ENCODE measurements around the gene GIN1.
A peak's percentile ranks its signal among the peaks of the same experiment; 100 is the strongest.
"Not testable (repeated sequence)": the region's sequence is repeated elsewhere in the genome, so short reads cannot be mapped to it uniquely, and the experiment has no call there.

Gene GIN1, protein sequence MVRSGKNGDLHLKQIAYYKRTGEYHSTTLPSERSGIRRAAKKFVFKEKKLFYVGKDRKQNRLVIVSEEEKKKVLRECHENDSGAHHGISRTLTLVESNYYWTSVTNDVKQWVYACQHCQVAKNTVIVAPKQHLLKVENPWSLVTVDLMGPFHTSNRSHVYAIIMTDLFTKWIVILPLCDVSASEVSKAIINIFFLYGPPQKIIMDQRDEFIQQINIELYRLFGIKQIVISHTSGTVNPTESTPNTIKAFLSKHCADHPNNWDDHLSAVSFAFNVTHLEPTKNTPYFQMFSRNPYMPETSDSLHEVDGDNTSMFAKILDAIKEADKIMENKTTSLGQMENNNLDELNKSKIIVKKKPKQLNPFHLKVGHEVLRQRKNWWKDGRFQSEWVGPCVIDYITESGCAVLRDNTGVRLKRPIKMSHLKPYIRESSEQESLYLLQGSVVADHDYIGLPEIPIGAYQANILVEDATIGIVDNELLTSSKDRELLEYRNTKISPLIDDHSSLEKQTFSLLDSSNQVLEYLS

DNA sequence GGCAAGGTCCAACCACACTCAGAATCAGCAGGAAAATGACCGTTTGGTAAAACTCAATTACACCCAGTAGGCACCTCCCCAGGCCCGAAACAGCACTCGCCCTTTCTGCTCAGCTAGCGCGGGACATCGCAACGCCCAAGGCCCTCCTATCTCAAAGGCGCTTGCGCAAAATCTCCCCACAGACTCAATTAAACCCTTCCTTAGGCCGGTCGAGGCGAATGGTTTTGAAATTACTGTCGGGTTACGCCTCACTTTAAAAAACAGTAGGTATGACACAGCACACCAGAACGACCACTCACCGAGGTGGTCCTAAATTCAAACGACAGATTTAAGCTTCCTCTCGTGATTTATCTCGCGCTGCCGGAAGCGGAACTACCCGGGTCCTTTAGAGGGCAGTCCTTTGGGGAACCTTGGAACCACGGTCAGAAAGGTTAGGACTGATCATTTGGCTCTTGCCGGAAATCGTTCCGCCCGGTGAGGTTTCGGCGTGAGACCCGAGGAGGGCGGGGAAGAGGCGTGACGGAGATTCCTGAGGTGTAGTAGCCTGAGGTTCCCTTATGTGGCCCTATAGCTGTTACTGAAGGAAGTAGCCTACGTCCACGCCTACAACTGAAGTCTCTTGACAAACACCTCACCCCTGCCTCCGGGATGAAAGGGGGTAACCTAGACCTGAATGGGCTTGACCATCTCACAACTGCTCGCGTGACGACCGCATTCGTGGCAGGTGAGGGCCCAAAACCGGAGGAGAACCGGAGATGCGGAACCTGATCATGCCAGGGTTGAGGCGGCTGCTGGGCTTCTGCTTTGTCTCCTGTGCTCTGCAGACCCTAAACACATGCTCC is at the start of gene GIN1, which contains the start of gene PPIP5K2:
TSS of gene GIN1 (minus strand) at position 374 of the 842 bp plus-strand sequence. CDS start 11,431 bp downstream, outside the sequence.
TSS of gene PPIP5K2 (plus strand) at position 537 of the 842 bp plus-strand sequence. CDS start 9,289 bp downstream, outside the sequence.
- DNase-seq (ENCODE audit: low read depth), result peak; percentile 99

DNA sequence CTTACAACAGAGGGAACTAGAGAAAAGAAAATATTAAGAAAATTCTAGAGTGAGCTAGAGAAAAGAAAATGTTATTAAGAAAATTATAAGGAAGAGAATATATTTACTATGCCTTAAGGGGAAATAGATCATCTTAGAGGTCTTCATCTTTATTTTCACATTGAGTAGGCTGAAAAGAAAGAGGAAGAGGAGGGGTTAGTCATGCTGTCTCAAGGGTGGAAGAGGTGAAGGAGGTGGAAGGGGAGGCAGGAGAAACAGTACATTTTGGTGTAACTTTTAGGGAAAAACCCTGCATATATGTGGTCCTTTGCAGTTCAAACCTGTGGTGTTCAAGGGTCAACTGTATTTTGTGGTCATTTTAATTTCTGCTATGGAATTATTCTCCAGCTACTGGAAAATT is 46.8 kb upstream of the GIN1 start:
- no peak for DNase-seq (ENCODE audit: low read depth)

DNA sequence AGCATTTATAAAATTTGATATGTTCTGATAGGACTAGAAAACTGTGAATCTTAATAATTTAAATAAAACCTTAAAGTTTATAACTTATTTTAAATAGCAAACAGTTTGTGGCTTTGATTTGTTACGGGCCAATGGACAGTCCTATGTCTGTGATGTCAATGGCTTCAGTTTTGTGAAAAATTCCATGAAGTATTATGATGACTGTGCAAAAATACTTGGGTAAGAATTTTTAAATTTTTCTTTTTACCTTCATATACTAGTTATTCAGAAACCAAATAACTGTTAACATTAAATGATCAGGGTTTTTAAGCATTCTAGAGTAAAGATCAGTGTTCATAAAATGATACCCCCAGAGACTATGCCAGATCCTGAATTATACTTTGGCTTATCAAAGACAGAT is 31.2 kb upstream of the GIN1 start:
- DNase-seq (ENCODE audit: low read depth), result no peak

DNA sequence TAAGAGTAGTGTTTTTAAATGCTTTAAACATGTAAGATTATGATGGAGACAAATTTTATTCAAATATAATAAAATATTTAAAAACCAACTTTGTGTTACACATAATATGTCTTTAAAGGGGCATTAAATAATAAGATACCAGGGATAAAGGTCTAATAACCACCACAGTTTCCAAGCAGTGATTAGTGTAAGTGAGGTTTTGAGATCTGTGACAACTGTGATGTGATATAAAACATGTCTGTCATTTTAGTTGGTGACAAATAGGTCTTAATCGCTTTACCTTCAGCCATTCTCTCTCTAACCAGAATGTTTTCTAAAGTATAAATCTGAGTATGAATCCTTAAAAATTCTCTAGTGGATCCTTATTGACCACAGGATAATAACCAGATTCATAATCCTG is 28.3 kb upstream of the GIN1 start:
- no peak for DNase-seq (ENCODE audit: low read depth)

DNA sequence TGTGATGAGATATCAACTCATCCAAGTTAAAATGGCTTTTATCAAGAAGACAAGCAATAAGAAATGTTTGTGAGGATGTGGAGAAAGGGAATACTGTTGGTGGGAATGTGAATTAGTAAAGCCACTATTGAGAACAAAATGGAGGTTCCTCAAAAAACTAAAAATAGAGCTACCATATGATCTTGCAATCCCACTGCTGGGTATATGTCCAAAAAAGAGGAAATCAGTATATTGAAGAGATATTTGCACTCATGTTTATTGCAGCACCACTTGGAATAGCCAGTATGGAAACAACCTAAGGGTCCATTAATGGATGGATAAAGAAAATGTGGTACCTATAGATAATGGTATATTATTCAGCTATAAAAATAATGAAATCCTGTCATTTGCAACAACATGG is 25.3 kb upstream of the GIN1 start:
- no peak for DNase-seq (ENCODE audit: low read depth)

DNA sequence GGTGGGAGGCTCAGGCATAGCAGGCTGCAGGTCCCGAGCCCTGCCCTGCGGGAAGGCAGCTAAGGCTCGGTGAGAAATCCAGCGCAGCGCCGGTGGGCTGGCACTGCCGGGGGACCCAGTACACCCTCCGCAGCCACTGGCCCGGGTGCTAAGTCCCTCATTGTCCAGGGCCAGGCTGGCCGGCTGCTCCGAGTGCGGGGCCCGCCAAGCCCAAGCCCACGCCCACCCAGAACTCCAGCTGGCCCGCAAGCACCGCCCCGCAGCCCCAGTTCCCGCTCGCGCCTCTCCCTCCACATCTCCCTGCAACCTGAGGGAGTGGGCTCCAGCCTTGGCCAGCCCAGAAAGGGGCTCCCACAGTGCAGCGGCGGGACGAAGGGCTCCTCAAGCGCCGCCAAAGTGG is 22.2 kb upstream of the GIN1 start:
- not testable (repeated sequence) for DNase-seq (ENCODE audit: low read depth)

DNA sequence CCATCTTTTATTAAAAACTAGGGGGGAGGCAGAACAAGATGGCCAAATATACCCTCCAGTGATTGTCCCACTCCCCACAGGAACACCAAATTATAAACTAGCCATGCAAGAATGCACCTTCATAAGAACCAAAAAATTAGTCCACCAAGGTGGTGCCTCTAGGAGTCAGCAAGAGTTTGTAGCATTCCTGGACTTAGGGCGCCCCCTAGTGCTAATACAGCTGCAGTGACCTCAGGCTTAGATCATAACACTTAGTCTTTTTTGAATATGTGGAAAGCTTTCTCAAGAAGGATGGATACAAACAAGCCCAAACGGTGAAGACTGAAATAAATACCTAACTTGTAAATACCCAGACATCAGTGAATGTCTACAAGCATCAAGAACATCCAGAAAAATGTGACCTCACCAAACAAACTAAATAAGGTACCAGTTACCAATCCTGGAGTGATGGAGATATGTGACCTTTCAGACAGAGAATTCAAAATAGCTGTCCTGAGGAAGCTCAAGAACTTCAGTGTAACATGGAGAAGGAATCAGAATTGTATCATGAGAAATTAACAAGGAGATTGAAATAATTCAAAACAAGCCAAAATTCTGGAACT is 19.4 kb upstream of the GIN1 start:
- peak; percentile 66 for DNase-seq (ENCODE audit: low read depth)

DNA sequence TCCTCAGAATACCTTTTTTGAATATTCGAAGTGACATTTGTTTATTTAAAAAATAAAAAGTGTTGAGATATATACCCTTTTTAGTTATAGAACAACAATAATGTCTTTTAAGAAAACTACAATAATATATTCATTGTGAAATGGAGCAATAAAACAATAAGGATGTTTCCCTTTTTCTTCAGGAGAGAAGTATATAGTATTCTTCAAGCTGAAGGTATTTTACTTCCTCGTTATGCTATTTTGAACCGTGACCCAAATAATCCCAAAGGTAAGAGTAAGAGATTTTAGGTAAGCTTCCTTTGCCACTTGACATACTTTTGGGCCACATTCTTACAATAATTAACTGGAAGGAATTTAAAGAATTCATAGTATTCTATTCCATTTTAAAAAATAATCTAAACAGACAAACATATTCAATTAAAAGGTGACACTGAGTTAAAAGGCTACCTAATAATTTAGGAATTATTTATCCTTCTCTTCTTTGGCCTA is 18.3 kb upstream of the GIN1 start:
- no peak for DNase-seq (ENCODE audit: low read depth)

DNA sequence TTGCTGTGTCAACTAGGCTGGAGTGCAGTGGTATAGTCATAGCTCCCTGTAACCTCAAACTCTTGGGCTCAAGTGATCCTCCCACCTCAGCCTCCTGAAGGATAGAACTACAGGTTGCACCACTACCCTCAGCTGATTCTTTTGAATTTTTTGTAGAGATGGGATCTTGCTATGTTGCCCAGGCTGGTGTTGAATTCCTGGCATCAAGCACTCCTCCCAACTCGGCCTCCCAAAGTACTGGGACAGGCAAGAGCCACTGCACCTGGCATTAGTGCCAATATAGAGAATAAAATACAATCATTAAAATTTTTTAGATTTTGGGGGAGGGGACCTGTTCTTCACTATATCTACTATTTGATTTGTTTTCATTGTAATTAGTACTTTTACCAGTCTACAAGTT is 15.5 kb upstream of the GIN1 start:
- no peak for DNase-seq (ENCODE audit: low read depth)

DNA sequence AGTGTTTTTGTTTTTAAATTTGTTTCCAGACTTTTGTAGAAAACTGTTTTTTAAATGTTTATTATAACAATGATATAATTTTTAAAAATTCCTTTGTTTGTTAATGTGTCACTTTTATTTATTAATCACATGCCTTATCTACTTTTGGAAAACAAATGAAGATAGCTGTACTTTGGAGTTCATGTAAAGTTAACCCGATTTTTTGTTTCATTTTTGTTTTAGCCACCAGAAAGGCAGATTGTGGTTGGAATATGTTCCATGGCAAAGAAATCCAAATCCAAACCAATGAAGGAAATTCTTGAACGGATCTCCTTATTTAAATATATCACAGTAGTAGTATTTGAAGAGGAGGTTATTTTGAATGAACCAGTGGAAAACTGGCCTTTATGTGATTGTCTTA is 13.3 kb upstream of the GIN1 start:
- no peak for DNase-seq (ENCODE audit: low read depth)

DNA sequence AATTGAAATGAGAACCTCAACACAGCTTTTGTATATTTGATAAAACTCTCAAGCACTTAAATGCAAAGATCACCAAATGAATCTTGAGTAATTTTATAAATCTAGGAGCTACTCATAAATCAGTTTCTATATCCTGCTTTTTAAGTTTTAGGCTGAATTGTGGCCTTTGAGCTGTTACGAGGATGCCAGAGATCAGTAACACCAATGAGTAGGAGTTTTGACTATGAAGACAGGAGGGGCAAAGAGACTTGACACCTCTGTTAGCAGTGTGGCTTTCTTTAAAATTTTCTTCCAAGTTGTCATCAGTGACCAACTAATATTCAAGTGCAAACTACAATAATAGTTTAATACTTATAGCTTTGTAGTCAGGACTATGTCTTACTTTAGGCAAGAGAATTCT is 12.7 kb upstream of the GIN1 start:
- no peak for DNase-seq (ENCODE audit: low read depth)

DNA sequence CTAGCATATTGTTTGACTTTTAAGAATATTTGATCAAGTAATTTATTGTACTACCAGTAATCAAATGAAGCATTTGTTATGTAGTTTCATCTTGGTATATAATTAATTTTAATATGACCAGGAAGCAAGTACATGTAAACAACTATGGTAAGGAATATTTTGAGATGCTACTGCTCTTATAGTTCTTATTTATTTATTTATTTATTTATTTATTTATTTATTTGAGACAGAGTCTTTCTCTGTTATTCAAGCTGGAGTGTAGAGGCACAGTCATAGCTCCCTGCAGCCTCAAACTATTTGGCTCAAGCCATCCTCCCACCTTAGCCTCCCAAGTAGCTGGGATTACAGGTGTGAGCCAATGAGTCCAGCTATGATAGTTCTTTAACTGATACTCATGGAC is 8.3 kb upstream of the GIN1 start:
- DNase-seq (ENCODE audit: low read depth), result no peak

DNA sequence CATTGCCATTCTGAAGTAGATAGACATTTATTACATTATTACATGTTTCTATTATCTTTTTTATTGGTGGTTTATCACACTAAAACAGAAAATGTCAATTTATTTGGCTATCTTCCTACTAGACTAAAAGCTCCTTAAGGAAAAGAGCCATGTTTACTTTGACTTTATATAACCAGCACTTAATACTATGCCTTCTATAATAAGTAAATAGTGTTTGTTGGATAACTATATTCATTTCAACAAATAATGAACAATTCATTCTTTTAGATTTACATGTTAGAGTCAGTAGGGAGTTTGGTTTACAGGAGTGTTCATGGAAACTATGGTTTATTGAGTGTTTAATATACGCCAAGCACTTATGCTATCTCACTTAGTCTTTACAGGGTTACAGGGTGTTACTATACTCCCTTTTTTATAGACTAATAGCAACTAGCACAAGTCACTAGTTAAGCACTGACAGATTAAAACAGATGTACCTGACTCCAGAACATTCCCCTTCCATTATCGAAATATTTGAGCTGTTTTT is 7.4 kb upstream of the GIN1 start:
- no peak for DNase-seq (ENCODE audit: low read depth)

DNA sequence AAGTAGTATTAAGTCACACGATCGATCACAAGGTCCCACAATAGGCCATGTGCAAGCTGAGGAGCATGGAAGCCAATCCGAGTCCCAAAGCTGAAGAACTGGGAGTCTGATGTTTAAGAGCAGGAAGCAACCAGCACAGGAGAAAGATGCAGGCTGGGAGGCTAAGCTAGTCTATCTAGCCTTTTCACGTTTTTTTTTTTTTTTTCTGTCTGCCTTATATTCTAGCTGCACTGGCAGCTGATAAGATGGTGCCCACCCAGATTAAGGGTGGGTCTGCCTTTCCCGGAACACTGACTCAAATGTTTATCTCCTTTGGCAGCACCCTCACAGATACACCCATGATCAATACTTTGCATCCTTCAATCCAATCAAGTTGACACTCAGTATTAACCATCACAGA is 6.6 kb upstream of the GIN1 start:
- DNase-seq (ENCODE audit: low read depth), result no peak

DNA sequence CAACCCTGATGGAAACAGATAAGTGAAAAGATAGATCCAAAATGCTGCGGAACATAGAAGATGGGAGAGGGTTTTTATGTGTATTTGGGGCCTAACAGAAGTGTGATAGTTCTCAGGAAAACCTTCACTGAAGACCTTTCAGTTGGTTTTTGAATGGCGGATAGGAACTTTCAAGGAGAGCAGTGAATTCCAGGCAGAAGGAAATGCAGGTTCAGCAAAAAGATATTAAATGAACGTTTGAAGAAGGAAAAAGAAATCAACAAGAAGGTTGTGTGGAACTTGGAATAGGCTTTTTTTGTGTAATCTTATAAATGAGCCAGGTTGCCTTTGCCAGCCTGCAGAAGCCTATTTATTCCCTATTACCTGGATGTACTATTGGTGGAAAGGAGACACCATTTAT is 2.3 kb upstream of the GIN1 start:
- DNase-seq (ENCODE audit: low read depth), result no peak

DNA sequence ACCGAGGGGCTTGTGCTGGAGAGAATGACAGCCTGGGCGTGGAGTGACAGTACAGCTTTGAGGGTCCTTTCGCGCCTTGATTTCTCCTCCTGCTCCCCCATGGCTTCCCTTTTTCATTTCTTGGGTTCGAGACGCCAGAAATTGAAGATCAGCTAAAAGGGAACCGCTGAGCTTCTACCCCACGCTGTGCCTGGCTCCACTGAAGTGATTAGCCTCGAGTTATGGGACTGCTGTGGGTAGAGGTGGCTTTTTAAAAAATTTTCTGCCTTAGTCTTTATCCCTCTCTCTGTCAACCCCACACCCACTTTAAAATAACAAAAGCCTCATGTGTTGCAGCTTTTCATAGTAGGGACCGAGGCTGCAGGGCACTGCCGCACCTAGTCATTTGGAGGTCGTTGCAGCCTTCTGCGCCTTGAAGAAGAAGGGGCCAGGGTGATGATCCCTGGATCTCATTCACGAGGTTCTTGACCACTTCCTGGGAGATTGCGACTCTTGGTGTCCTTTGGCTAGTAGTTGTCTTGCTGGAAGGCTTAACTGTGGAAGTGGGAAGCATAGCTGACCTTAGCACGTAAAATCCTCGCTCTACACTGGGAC is 766 bp upstream of the GIN1 start:
- DNase-seq (ENCODE audit: low read depth), result peak; percentile 31

DNA sequence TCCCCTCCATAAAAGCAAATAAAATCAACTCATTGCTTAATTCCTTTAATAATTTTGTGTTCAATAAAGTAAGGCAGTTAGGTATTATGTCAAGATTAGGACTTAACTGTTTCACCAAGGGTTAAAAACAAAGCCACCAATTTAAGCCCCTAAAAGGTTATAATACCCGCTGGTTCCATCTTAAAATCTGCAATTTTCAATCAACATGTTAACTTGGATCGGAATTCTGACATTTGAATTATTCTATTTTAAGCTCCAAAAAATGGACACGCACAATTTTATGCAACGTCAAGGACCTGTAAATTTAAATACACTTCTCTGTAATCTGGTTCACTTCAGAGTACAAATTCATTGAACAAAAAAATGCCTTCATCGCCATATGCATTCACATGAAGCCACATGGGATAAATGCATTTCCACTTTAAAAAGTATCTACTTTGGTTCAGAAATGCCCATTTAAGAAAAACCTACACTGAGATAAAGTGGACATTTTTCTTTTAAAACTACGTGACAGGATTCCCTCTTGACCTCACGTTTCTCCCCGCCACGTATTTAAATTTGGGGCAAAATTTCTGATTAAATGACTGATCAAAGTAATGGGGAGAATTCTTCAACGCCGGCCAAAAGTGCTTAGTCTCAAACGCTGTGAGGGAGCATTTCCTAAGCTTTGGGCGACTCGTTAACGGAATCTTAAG is 721 bp downstream of the GIN1 start:
- no peak for DNase-seq (ENCODE audit: low read depth)

DNA sequence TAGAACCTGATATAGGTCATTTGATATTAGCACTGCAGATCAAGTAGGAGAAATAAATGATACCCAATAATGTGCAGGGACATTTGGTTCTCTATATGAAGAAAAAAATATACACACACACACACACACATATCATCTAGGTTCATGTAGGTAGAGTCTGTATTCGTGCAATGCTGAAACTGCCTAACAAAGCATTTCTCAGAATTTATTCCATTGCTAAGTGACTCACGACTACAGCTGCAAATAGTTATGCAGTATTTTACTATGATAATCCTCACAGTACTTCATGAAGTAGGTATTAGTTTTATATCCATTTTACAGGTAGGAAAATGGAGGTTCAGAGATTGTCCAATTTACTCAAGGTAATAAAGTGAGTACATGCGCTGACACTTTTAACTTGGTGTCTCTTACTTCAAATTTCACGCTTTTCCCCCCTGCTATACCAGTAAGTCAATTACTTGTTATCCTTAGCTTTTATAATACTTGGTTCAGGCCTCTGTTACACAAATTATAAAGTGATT is 2.4 kb downstream of the GIN1 start:
- DNase-seq (ENCODE audit: low read depth), result no peak

DNA sequence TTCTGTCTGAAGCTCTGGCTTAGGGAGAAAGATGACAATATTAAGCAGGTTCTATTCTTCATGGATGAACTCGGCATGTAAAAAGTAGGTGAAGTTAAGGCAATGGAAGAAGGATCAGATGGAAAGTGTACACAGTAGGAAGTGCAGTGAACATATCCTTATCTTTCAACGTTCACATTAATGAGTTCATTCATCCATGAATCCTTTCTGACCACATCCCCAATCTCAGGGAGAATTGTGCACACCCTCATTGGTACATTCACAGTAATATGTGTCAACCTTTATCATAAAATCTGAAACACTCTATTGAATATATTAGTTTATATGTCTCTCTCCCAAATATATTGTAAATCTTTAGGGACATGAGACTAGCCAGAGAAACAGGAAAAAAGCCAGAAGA is 5.5 kb downstream of the GIN1 start:
- DNase-seq (ENCODE audit: low read depth), result no peak

DNA sequence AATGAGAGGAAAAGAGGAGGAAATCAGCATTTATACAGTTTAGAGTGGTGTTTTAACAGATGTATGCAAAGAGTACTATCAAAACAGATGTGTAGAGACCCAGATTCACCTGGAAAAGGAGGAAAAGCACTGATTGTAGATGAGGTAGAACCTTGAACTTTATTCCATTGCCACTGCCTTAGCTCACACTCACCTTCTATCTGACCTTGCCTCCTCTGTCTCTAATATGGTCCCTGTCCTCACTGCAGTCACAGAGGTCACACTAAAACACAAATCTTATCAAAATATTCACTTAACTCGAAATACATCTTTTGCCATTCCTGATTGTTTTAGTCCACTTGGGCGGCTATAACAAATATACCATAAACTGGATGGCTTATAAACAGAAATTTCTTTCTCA is 7.0 kb downstream of the GIN1 start:
- DNase-seq (ENCODE audit: low read depth), result no peak

DNA sequence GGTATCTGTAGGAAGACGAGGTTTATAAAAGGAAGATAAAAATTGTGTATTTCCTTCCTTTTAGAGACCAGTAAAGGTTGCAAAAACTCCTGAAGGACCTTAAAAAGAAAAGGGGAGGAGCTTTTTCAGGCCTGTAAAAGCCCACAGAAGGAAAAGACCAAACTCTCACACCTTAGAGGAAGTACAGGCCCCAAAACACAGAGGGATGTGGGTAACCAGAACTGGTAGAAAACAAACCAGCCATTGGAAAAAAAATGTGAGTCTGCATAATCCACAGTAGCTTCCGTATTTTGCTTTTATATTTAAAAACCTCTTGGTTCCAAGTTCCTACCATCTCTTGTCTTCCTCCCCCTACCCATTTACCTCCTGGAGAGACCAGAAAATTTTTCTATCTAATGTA is 8.5 kb downstream of the GIN1 start:
- DNase-seq (ENCODE audit: low read depth), result no peak
